COLO829 (cell line): ENCODE measurements around the gene PGS1.

ENCODE experiments used
- DNase-seq: peaks from one replicate; pipeline ENCODE4 v3.0.0; 2012; ENCODE audit warnings: low spot score

Gene PGS1

DNA sequence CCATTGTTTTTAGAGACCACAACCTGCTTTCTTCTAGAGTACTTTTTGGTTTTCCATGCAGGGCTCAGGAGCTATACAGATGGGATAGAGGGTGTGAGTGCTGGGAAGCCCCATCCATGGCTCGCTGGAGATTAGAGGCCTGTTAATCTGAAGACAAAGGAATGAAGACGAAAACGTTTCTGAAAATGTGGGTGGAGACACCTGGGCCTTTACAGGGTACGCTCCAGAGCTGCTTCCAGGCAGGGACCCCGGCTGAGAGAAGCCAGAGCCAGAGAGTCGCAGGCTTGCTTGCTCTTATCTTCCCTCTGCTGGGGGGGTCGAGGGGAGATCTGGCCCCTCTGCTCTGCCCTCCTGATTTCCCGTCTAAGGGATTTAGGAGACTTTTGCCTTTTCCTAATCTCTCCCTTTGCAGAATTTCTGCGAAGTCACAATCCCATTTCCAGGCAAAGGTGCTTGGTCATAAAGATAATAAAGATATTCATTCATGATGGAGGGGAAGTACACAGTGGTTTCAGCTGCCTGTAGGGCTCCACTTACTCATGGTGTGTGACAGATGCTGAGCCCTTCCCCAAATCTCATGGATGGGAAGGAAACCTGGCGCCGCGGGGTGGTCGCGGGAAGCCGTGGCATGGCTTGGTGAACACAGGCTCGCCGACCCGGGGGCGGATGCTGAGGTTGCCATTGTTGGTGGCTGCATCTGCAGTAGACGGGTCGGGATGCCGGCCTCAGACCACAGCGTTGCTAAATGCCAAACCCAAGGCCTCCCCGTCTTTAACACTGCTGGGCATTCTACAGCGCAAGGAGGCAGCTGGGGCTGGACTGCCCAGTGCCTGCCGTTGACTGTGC lies 13.8 kb upstream of the PGS1 start:
- no peak for DNase-seq

DNA sequence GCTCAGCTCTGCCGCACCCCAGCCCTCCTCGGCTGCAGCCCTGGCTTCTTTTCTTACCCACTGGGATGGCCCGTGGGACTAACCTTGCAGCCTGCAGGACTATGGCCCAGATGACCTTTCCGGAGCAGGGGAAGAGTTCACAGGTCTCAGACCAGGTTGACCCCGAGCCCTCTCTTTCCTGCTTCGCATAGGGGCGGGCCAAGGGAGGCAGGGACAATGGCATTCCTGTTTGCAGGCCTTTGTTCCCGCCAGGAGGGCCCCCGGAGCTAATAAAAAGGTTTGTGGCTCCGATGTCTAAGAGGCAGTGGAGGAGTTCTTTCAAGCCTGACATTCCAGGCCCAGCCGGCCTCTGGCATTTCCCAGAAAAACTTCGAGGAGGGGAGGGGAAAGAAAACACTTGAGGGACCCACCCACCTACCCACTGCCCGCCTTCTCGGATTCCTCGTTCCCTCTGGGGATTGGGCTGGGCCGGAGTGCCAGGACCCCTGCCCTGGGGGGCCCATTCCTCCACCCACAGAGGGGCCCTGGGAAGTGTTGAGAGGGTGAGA lies 12.8 kb upstream of the PGS1 start:
- no peak for DNase-seq

DNA sequence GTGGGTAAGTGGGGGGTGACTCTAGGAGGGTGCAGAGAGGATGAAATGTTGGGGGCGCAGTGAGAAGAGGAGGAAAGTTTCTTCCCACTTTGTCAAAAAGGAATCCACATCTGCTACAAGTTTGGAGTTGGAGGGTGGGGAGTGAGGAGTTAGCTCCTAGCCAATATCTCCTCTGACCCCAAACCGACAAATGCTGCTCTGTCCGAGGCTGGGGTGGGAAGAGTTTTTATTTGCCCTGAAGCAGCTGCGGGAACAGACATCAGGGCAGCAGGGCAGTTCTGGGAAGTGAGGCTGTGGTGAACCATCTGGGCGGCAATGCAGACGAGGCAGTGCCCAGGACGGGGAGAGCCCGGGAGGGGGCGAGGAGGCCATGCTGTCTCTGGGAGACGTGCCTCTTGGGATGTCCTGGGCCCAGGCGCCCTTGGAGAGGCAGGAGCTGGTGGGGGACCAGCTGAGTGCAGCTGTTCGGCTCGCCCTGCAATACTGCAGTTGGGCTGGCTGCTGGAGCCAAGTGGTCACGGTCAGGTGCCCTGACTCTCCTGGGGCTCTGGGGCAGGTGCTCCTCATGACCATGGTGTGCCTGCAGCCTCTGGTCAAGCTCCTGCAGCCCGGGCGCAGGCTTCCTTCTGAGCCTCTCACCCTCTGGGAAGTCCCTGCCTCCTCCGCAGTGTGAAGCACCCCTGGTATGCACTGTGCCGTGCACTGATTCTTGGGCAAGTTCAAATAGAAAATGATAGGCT lies 12.2 kb upstream of the PGS1 start:
- DNase-seq = no peak

DNA sequence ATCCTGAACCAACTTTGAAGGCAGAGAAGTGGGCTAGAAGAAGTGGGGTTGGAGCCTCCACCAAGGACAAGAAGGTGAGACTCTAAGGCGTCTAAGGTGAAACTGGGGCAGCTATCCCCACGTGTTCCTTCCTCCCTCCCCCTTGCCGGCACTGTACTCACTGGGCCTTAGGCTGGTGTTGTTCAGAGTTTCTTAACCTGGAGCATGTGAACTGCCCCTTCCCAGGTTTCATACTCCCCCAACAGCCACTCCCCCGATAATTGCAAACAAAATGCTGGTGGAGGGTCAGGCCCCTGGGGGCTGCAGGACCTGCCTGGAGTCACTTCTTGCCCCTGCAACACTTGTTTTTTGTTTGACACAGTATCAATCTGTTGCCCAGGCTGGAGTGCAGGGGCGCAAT lies 11.3 kb upstream of the PGS1 start:
- no peak for DNase-seq

DNA sequence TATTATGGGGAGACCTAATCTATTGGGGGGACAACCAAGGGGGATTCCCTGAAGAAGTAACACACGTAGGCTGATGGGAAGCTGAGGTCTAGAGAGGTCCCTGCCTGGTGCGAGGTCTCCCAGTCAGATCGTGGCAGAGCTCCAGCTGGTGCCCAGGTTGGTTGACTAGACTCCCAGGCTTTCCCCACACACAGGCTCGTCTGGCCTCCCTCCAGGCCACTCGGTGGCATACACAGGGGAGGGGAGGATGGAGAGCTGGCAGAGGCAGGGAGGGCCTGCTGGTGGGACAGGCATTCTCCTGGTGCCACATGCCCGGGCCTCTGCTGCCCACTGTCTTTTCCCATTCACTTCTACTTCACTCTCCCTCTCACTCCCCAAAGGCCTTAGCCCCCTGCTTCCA lies 10.1 kb upstream of the PGS1 start:
- no peak for DNase-seq

DNA sequence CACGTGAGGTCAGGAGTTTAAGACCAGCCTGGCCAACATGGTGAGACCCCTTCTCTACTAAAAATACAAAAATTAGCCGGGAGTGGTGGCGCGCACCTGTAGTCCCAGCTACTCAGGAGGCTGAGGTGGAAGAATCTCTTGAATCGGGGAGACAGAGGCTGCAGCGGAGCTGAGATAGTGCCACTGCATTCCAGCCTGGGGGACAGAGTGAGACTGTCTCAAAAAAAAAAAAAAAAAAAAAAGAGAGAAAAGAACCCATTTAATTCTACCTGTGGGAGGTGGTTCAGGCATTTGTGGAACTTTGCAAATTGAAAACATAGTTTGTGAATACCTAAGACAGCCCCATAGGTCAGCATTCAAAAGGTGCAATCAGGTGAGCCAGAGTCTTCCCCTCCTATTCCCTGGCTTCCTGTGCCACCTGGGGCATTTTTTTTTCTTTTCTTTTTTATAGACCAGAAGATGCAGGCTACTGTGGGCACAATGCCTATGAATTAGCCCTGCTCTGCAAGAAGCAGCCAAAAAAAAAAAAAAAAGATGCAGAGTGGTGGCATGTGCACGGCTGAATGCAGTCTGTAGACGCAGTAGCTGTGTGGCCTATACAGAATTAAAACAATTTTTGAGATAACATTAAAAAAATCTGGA lies 9.5 kb upstream of the PGS1 start:
- no peak for DNase-seq

DNA sequence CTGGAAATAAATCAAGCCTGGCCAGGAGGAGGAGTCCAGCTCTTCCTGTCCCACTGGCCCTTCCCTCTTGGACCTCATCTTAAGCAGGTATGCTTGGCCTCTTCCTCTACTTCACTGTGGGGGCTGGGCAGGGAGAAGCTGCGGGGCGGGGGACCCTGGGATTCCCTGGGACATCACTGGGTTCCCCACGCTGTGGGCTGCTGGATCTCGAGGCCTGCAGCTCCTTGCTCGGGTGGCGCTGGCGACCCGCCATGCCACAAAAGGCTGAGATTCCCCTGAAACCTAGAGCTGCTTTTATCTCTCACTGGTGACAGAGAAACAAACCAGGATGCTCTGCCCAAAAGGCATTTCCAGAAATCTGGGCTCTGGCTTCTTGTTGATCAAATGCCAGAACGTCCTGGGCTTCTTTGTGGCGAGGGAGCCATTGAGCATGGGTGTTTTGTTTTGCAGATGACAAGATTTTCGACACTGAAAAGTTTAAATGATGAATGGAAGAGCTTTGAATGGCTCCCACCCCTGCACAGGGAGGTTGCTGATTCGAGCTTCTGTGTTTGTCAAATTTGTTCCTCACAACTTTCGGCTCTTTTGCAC lies 8.6 kb upstream of the PGS1 start:
- no peak for DNase-seq

DNA sequence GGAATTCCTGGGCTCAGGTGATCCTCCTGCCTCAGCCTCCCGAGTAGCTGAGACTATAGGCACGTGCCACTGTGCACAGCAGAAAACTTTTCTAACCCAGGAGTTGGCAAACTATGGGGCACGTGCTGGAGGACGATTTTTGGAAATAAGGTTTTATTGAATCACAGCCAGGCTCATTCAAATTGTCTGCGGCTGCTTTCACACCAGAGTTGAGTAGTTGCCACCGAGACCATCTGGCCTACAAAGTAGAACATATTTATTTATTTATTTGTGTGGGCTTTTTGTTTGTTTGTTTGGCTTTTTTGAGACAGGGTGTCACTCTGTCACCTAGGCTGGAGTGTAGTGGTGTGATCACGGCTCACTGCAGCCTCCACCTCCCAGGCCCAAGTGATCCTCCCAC lies 7.4 kb upstream of the PGS1 start:
- no peak for DNase-seq

DNA sequence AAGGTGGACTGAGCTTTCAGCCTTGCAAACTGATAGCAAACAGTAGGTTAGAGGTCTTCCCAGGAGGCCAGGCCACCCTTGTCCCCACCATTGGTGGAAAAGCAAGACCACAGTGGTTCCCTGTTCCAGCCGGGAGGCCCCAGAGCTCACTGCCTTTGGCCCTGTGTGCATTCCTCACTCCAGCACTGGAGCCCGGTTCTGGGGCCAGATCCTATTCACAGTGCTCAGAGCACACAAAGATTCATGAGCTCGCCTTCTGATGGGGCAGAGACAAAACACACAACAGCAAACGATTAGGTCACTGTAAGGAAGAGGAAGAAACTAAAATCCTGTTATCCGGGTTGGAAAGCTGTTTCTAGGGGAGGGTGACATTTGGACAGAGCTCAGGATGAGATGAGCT lies 5.6 kb upstream of the PGS1 start:
- no peak for DNase-seq

DNA sequence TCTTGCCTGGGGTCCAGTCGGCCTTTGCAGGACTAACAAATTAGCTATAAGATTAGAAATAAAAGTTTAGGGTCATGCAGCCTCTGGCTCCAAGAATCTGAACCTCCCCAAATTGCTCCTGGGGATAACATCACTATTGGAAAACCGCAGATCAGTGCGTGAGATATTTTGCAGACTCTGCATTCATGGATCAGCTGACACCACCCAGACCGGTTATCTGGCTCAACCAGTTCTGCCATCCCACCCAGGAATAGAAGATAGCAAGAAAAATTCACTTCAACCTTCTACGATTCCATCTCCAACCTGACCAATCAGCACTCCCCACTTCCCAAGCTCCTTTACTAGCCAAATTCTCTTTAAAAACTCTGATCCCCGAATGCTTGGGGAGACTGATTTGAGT lies 4.3 kb upstream of the PGS1 start:
- no peak for DNase-seq

DNA sequence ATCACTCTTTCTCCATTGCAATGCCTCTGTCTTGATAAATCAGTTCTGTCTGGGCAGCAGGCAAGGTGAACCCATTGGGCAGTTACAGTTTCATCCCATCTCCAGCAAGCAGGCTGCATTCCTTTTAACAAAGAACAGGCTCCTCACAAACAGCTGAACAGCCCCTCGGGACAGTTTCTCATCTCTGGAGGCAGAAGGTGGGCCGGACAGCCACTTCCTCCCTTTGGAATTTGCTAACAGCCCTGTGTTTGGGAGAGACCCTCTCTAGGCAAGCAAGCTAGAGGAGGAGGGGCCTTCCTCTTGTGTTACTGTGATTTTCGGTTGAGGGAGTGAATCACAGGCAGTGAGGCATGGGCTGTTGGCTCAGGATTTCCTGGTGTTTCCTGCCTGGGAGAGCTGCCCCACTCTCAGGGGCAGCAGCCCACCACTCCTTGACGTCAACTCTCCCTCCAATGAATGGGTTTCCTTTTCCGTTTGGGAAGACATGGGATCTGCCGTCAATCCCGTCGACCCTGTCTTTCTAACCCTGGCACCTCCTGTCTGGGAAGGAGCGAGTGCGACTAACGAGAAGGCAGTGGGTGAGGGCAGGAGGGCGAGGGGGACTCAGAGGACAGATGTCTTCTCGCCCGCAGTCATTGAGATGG lies 3.7 kb upstream of the PGS1 start:
- no peak for DNase-seq

DNA sequence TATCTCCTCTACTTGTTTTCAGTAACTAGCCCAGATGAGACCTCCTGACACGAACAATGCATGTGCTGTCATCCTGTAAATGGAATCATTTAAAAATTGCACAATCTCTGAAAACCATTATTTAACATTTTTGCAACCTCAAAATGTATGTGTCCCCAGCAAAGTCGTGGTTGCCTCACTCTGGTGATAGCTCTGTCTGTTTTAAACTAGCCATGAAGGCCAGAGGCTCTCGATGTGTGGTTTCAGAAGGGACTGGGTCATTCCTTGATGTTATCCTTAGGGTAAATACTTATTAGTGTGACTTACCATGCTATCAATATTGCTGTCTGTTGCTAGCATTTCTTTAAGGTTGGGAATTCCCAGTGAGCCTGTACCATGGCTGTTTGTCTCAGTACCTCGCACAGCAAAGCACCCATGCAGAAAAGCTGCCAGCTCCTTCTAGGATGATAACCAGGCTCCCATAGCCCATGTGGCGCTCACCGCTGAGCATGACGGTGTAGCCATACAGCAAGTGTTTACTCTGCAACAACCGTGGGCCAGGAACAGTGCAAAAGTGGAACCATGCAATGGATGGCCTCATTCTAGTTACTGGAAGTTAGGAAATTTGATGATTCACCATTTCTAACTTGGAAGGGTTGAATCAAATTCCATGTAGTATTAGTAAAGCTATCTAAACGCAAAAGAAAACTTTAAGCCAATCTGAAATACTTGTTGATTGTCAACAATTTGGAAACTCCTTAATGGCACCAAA lies 2.9 kb upstream of the PGS1 start:
- DNase-seq = no peak

DNA sequence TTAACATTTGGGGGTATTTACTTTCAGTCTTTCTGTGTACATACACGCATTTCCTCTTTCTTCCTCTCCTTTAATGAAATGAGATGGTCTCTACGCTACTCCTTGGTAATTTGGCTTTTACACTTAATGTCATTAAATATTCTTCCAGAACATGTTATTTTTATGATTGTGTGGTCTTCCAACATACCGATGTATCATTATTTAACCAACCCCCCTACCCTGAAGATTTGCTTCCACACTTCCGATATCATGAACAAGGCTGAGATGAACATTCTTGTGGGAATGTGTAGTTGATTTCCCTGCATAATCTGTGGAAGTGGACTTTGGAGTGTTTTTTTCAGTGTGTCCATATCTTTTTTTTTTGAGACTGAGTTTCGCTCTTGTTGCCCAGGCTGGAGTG lies 2.3 kb upstream of the PGS1 start:
- DNase-seq = no peak

DNA sequence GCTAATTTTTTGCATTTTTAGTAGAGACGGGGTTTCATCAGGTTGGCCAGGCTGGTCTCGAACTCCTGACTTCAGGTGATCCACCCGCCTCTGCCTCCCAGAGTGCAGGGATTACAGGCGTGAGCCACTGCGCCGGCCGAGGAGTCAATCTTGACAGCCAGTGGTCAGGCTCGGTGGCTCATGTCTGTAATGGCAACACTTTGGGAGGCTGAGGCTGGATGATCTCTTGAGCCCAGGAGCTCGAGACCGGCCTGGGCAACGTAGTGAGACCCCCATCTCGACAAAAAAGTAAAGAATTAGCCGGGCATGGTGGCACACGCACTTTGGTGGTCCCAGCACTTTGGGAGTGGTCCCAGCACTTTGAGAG lies 608 bp upstream of the PGS1 start:
- DNase-seq = no peak

DNA sequence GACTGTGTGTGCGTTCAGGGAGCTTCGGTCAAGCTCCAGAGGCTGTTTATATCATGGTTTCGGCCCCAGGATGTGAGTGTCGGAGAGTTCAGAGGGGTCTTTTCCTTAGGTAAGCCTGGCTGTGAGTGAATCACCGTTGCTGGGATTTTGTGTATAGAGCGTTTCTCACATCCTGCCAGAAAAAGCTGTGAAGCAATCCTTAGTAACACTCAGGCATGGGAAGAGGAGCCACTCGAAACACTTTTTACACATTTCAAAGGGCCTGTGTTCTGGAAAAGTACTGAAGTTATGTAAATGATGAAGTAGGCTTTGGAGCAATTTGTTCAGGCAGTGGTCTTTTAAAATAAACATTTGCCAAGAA lies 662 bp downstream of the PGS1 start:
- no peak for DNase-seq

DNA sequence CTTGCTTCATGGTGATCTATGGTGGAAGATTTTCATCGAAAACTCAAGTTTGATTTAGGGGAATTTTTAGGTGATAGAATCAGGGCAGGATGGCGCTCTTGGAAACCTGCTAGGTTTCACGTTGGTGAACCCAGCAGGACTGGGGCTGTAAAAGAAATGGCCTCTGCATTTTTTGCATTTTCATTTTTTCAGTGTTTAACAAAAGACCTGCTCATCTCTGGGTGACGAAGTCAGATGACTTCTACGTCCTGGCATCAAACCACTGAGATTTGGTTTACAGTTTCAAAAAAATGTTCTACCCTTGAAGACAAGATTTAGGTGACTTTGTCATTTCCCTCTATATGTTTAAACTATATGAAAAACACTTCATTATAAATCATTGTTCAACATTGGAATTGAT lies 1.9 kb downstream of the PGS1 start:
- no peak for DNase-seq

DNA sequence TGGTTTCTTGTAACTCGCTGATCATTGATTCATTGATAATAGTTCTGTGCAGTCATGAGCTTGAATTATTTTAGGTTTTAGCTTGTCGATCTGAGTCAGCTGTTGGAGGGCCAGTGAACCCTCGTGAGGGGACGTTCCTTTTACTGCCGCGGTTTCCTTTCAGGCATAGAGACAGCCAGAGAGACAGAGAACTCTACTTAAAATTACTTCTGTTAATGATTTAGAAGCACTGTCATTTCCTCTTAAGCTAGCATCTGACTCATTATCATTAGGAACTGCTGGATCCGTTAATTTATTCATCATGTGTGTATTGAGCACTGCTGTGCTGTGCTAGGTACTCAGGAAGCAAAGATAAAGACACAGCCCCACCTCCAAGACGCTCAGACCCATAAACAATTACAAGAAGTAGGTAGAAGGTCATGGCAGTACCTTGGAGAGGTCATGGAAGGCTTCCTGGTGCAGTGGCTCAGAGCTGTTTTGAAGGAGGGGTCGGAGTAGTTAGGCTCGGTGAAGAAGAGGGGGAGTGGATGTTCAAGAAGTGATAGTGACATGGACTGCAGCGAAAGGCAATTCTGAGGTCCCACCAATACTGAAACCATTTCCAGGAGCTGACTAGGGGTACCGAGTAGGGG lies 3.3 kb downstream of the PGS1 start:
- DNase-seq = no peak

DNA sequence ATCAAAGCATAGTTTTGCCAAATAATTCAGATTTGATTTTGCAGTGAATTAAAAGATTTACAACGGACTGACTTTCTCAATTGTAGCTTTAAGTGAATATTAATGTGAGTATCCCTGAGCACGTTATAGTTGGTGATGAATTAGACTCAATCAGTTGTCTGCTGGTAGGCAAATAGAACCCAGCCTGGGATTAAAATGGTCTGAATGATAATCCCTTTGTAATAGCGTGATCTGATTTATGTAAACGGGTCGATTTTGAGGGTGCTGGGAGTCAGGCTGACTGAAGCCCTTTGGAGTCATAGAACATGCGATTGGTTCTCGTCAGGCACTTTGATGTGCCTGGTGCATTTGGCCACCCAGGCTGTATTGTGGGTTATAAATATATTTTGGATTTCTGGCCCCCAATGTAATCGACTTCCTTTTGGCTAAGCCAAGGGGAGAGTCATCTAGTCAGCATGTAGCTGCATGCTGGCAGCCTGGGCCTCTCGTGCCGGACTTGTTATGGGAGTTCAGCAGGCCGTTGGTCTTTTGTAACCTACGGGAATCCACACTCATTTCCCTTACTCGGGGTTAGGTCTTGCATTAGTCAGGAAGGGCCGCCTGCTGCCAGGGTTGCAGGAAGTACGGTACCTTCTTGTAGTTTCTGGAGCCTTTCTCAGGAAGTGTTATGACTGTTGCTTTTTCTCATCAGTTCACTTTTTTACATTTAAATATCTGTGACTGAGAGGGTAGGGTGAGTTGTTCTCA lies 5.4 kb downstream of the PGS1 start:
- no peak for DNase-seq

DNA sequence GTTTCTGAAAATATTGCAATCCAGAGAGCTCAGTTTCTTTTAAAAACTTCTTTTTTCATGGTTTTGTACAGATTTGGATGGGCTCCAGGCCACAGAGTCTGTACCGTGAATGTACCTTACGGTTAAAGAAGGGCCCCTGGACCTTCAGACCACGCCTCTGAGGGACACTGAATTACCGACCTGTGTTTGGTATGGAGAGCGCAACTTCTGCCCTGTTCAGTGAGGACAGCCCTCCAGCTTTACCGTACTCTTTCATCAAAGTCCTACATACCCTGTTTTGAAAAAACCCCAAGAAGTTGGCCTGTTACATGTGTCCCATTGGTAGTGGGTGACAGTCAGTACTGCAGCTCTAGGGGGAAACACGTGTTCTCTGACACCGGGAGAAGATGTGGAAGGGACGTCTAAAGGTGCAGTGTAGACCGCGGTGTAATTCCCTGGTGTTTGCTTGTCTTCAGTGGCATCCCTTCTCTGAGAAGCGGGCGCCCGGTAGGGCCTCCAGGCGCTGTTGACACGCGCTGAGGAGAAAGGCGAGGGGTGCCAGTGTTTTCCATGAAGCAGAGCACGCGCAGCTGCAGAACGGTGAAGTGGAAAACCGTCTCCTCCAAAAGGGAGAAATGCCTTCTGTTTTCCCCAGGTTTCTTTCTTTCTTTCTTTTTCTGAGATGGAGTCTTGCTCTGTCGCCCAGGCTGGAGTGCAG lies 6.2 kb downstream of the PGS1 start:
- no peak for DNase-seq
